ENCODE measurements around the gene GLB1L3.

DNA sequence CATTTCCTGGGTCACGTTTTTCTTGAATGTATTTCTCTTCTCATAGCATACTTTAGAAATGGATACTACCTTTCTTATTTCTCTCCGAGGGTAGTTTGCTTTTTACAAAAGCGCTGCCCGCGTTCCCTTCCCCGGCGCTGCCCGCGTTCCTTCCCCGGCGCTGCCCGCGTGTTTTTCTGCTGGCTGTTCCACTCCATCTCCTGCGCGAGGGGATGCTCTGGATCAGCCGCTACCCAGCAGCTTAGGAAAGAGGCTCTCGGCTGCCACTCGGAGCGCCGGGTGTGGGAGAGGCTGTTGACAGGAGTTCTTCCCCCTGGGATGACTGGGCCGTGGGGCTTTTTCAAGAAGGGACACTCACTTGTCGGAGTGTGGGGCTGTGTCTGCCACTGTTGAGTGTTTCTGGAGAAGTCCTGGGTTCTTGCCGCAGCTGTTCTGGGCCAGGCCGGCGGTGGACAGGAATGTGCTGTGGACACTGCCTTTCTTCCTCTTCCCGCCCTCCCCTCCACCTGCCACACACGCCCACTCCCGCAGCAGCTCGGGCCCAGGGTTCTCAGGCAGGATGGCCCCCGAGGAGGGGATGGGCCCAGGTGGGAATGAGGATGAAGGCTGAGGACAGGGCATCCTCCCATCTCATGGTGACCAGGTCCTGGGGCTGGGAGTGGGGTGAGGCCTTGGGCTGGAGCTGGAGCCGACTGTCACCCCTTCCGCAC lies 86.2 kb downstream of the GLB1L3 start:
- TF ChIP-seq, protein P1, sequence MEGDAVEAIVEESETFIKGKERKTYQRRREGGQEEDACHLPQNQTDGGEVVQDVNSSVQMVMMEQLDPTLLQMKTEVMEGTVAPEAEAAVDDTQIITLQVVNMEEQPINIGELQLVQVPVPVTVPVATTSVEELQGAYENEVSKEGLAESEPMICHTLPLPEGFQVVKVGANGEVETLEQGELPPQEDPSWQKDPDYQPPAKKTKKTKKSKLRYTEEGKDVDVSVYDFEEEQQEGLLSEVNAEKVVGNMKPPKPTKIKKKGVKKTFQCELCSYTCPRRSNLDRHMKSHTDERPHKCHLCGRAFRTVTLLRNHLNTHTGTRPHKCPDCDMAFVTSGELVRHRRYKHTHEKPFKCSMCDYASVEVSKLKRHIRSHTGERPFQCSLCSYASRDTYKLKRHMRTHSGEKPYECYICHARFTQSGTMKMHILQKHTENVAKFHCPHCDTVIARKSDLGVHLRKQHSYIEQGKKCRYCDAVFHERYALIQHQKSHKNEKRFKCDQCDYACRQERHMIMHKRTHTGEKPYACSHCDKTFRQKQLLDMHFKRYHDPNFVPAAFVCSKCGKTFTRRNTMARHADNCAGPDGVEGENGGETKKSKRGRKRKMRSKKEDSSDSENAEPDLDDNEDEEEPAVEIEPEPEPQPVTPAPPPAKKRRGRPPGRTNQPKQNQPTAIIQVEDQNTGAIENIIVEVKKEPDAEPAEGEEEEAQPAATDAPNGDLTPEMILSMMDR (IDR thresholded peaks at IDR 0.05; ENCODE audit: insufficient read depth, low read length) = no peak
- TF ChIP-seq, protein P2, sequence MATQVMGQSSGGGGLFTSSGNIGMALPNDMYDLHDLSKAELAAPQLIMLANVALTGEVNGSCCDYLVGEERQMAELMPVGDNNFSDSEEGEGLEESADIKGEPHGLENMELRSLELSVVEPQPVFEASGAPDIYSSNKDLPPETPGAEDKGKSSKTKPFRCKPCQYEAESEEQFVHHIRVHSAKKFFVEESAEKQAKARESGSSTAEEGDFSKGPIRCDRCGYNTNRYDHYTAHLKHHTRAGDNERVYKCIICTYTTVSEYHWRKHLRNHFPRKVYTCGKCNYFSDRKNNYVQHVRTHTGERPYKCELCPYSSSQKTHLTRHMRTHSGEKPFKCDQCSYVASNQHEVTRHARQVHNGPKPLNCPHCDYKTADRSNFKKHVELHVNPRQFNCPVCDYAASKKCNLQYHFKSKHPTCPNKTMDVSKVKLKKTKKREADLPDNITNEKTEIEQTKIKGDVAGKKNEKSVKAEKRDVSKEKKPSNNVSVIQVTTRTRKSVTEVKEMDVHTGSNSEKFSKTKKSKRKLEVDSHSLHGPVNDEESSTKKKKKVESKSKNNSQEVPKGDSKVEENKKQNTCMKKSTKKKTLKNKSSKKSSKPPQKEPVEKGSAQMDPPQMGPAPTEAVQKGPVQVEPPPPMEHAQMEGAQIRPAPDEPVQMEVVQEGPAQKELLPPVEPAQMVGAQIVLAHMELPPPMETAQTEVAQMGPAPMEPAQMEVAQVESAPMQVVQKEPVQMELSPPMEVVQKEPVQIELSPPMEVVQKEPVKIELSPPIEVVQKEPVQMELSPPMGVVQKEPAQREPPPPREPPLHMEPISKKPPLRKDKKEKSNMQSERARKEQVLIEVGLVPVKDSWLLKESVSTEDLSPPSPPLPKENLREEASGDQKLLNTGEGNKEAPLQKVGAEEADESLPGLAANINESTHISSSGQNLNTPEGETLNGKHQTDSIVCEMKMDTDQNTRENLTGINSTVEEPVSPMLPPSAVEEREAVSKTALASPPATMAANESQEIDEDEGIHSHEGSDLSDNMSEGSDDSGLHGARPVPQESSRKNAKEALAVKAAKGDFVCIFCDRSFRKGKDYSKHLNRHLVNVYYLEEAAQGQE (IDR thresholded peaks at IDR 0.05; ENCODE audit: insufficient replicate concordance, low read depth) = no peak
- TF ChIP-seq GABPA (IDR thresholded peaks at IDR 0.05; ENCODE audit: low read depth) = no peak

Measured in HL-60 (cell line).